NCI-H2196 (cell line): ENCODE data around the gene FAM151A.

Experiments
- DNase-seq: peaks from one replicate; lab custom pipeline; 2025; ENCODE audit not compliant: unreplicated experiment; lab: John Stamatoyannopoulos, UW

The FAM151A gene

DNA sequence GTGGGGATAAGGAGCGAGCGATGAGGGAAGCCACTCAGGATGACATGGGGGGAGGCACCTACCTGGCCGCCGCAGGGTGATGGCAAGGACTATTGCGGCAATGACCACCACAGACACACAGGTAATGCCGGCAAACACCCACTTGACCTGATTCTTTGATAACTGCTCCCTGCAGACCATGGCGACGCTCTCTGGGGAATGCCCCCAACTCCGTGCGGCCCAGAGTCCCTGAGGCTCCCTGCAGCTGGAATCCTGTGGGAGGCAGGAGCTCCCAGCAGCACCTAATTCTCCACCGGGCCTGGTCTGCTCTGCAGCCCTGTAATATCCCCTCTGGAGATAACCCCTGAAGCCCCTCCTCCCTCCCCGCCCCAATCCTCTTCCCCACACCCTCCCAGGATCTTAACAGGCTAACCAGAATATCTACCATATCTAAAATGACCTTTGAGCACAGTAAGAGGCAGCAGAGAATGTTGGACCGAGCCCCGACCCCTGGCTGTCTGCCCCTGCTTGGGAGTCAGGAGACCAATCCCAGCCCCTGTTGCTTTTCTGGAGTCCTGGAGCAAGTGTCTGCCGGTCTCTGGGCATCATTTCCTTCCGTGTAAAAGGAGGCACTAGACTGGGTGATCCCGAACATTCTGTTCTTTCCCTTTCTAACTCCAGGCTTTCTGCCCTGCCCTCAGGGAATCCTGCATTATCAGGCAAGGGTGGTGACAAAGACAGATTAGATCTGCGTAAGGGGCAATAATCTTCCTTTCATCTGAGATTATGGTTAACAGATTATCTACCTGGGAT, at the start of gene FAM151A:
Gene FAM151A, minus strand, starts transcription at position 310 of the 792 bp plus-strand sequence. Its CDS starts 130 bp downstream, at position 180.
- DNase-seq = no peak

DNA sequence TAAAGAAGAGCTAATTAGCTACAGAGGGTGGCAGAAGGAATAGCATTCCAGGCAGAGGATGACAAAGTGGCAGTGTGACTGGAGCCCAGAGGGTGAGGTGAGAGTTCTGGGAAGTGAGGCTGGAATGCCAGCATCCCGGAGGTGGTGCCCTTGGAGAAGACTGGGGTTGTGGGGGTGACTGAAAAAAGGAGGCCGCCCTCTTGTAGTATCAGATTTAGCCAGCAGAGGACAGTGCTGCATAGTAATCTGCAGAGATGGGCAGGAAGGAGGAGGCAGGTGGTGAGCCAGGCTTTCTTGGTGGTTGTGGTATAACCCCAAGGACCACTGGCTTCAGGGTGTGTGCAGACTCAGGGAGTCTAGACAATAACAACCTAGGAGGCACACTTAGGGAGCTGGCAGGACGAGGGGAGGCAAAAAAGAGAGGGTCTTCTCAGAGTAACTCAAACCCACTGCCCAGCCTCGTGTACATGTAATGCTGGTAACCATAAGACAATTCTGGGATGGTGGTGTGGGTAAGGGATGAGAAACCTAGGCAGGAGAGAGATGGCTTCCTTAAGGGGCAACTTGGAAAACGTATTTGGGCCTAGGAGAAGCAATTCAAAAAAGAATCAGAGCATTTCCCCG, 48.8 kb upstream of the FAM151A start:
- DNase-seq = peak; percentile 63

DNA sequence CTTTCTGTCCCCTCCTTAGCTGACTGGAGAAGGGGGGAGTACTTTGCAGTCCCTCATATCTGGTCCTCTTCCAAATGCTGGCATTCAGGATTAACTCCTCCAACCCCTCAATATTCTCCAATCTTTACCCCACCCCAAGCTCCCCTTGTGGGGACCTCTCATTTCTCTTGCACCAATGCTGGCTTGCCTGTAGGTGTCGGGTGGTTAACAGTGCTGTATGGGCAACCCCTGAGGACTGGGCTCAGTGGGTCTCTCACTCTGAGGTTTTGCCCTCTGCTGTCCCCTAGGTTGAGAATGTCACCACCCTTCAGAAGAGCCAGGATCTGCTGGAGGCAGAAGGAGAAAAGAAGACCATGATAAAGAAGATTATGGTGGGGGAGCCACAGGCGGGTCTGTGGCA, 45.2 kb upstream of the FAM151A start:
- no peak for DNase-seq

DNA sequence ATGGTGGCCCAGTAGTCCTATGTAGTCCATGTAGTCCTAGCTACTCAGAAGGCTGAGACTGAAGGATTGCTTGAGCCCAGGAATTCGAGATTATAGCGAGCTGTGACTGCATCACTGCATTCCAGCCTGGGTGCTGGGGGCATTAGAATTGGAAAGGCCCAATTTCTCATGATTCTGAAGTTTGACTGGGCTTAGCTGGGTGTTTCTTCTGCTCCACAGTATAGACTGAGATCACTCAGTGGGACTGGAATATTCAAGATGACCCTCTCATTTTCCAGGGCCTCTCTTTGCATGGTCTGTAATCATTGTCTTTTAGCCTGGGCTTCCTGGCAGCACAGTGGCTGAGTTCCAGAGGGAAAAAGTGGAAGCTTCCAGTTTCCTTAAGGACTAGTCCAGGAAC, 44.5 kb upstream of the FAM151A start:
- DNase-seq = no peak

DNA sequence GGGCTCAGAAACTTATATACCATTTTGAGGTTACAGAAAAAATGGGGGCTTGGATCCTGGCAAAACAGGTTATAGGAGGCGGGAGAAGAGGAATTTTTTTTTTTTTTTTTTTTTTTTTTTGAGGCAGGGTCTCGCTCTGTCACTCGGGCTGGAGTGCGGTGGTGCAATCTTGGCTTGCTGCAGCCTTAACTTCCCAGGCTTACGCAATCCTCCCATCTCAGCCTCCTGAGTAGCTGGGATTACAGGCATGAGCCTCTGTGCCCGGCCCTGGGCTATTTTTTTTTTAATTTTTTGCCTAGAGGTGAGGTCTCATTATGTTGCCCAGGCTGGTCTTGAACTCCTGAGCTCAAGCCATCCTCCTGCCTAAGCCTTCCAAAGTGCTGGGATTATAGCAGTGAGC, 43.0 kb upstream of the FAM151A start:
- DNase-seq = no peak

DNA sequence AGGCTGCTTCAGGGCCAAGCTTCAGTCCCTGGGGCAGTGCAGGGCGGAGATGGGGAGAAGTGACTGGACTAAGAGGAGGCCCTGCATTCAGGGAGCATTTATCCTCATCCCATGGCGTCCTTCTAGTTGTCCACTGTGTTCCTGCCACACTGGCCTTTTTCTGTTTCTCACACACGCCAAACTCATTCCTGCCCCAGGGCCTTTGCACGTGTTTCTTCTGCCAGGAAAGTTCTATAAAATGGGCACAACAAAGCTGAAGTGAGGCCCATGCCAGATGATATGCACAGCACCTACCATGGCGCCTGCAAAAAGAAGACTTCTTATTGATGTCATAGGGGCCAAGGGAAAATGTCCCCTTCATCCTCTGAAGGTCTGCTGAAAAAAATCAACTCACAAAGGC, 42.5 kb upstream of the FAM151A start:
- DNase-seq = no peak

DNA sequence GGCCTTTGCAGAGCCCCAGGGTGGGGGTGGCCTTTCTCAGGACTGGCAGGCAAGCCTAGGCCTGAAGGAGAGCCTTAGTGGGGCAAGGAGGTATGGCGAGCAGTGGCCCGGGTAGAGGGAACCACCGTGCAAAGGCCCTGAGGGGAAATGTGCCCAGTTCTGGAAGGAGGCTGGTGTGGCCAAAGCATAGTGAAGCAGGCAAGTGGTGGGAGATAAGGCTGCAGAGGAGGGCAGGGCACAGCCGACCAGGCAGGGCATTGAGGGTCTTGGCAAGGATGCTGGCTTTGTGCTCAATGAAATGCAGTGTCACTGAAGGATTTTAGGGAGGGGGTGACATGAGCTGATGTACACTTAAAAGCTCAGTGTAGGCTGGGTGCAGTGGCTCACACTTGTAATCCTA, 41.0 kb upstream of the FAM151A start:
- no peak for DNase-seq

DNA sequence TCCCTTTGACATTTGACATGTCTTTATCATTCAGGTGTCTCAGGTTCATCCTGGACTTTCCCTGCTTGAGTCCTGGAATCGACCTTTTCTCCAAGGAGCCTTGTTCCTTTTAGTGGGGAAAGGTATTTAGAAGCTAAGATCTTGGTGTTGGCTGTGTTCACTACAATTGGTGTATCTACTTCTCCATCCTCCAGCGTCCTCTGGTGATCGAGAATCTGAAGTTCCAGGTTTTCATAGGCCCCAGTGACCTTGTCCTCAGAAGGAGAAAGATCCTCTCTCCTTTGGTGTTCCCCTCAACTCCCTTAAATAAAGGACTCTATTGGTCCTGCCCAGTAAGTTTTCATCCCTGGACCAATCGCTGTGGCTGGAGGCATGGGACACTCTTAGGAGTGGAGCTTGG, 40.4 kb upstream of the FAM151A start:
- DNase-seq = no peak

DNA sequence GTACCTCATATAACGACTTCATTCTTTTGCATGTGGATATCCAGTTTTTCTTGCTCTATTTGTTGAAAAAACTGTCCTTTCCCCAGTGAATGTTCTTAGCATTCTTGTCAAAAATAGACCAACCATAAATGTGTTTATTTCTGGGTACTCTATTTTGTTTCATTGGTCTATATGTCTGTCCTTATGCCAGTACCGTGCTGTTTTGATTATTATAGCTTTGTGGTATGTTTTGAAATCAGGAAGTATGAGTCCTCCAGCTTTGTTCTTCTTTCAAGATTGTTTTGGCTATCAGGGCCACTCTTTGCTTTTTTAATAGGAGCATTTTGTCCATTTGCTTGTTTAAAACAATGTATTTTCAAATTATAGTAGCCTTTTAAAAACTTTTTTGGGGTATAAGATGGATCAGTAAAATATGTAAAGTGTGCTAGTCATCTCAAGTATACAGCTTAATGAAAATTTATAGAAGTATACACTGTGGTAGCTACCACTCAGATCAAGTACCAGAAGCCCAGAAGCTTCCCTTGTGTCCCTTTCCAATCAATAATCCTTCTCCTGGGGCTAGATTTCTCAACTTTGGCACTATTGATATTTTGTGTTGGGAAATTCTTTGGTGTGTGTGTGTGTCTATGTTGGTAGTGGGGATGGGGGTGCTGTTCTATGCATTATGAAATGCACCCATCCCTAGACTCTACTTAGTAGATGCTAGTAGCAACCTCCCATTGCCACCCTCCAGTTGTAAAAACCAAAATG, 35.0 kb upstream of the FAM151A start:
- DNase-seq = no peak

DNA sequence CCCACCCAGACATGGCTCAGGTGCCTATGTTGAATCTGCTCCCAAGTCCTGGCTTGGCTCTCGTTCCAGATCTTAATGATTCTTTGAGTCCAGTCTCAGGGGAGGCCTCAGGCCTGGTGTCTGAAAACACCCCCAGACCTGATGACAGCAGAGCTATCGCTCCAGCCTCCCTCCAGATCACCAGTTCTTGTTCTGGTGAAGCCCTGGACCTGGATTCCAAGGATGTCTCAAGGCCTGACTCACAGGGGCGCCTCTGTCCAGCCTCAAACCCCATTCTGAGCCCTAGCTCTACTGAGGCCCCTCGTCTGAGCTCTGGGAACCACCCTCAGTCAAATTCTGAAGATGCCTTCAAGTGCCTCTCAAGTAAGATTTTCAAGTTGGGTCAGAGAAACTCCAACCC, 29.7 kb upstream of the FAM151A start:
- no peak for DNase-seq

DNA sequence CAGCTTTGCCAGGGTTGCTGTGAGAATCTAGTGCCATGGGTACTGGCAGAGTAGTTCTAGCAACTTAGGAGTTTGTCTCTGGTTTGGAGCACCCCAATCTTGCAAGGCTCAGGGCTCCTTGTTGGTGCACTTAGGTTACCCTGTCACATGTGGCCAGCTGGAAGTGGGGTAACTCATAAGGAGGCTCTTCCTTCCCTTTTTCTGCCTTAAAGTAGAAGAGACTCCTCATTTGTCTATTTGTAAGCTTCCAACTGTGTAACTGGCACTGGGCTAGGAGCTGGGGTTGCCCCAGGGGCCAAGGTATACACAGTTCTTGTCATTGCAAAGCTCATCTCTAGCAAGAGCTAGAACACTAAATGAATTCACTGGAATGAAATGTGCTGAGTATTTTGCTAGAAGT, 28.8 kb upstream of the FAM151A start:
- DNase-seq = no peak

DNA sequence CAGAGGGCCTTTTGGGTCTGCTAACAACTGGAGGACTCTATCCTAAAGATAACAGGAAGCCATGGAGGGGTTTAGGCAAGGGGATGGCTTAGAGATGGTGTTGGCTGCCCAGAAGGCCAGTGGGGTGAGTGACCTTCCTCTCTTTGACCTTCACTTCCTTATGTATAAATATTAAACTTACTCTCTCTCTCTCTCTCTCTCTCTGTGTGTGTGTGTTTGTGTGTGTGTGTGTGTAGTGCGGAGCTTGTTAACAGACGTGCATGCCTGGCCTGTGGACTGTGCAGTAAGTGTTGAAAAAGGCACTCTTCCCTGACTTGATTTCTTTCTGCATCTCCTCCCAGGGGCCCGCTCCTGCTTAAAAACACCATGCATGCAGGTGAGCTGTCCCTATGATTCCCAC, 28.3 kb upstream of the FAM151A start:
- DNase-seq = no peak

DNA sequence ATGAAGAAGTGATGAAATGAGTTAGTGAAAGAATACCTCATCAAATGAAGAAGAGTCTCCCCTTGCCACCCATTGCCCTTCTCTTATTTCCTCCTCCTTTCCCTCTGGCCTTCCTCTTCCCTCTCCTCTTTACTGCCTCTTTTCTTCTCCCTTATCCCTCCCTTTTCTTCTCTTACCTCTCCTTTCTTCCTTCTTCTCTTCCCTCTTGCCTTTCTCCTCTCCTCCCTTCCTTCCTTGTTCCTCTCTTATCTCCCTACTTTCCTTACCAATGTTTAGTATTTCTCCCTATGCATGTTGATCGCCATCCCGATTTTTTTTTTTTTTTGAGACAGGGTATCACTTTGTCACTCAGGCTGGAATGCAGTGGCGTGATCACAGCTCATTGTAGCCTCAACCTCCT, 27.1 kb upstream of the FAM151A start:
- no peak for DNase-seq

DNA sequence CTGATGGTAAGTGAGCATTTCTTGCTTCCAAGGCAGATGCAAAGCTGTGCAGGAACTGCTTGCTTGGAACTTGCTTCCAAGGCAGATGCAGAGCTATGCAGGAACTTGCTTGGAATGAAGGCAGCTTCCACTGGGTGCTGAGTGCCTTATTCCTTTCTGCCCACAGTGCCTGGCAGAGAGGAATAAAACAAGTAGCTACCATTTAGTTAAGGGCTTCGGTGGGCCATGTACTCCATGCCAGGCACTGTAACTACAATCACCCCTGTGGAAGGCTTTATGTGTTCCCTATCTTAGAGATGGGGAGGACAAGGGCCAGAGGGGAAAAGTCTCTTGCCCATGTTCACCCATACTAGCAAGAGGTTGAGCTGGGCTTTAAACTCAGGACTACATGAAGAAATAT, 26.6 kb upstream of the FAM151A start:
- DNase-seq = no peak

DNA sequence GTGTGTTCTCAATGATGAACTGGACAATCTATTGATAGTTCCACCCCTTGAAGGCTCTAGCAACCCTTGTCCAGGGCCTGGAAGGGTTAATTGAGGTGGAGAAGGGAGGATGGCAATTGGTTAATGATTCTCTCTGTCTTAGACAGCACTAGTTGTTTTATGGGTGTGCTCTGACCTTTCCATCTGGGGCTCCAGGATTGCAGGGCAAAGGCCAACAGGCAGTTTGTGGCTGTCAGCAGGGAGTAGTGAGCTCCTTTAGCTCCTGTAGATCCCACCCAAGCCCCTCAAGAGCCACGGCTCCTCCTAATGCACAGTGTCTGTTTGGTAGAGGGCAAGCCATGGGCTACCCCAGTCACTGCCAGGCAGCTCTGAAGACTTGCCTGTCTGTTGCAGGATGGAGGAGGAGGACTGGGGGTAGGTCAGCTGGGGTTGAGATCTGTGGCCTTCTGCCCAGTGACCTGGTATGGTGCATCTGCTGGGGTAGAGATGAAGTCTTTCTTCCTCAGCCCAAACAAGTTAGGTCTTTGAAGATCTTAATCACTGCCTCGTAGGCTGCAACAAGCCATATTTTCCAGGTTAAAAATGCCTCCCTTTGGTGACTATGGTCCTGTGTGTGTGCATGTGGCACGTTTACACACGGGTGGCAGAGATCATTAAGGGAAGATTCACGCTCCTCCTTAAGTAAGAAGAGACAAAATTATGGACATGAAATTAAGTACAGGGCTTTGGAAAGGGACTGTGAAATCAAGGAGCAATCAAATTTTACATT, 26.0 kb upstream of the FAM151A start:
- DNase-seq = no peak

DNA sequence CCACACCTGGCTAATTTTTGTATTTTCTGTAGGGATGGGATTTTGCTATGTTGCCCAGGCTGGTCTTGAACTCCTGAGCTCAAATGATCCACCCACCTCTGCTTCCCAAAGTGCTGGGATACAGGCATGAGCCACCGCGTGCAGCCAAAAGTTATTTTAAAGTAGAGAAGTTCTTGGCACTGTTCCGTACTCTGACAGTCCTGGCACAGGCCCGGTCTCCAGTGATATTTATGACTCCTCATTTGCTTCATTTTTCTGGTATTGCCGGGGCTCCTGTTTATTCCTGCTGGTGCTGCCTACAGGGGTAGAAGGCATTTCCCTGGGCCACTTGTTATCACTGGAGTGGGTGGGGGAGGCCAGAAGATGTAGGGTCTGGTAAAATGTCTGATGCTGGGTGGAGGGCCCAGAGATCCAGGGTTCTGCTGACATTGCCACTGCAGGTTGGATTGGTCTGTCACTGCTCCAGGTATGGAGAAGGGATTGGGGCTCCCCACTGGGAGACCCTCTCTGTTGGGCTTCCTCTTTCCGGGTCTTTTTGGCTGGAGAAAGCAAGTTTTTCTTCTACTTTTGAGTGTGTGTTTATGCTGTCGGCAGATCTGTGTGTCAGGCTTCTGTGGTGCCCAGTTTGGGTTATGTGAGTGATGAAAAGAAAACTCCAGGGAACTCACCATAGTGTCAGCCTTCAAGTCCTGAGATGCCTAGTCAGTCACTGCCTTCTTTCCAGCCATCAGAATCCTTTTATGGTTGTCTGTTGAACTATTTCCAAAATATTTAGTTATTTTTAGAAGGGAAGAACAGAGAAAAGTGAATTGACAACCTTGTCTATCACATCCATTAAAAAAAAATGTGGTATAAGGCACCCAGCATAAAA, 22.7 kb upstream of the FAM151A start:
- no peak for DNase-seq

DNA sequence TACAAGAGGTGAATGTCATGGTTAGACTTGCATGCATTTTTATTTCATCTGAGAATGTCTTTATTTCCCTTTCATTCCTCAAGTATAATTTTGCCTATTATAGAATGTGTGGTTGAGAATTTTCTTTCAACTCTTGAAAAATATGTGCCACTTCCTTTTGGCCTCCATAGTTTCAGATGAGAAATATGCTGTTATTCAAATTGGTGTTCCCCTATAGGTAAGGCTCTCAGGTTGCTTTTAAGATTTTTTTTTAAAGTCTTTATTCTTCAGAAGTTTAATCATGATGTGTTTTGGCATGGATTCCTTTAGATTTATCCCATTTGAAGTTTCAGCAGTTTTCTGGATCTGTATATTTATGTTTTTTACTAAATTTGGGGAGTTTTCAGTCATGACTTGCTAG, 20.4 kb upstream of the FAM151A start:
- DNase-seq = no peak

DNA sequence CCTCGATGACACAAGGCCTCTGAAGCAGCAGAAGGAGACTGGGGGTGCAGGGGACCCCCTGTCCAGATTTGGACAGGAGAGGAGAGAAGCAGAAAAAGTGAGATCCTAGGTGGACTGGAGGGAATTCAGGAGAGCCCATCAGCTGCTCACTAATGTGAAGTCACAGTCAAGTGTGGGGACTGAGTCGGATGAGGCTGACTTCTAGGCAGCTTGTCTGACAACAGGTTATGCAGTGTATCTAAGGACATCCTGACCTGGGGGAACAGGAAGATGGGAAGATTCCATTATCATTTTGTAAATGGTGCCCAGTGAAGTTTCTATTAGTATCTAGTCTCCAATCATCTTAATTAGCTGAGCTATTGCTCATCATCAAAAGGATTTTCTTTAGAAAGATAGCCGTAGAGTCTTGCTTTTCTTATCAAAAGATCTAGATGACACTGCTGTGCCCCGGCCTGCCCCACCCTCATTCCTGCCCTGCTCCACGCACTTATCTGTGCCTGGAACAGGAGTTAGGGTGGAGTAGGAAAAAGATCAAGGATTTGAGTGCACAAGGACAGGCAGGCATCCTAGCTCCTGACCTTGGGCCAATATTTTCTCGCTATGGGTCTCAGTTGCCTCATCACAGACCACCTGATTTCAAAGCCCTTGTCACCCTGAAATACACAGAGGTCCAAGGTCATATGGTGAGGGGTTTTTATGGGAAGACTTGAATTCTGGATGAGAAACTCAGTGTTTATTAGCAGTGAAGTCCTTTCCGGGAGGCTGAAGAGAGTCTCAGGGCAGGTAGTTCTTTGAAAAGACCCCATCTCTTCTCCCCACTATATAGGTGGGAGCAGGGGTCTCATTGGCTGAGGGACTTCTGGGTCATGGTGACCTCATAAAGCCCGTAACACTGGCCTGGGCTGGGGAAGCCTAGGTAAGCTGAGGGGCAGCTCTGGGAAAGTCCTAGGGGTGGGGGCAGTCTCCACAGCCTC, 17.8 kb upstream of the FAM151A start, which contains the start of gene MROH7:
Gene MROH7, plus strand, starts transcription at position 924 of the 974 bp plus-strand sequence. CDS start 11,141 bp downstream, outside the sequence.
- no peak for DNase-seq

DNA sequence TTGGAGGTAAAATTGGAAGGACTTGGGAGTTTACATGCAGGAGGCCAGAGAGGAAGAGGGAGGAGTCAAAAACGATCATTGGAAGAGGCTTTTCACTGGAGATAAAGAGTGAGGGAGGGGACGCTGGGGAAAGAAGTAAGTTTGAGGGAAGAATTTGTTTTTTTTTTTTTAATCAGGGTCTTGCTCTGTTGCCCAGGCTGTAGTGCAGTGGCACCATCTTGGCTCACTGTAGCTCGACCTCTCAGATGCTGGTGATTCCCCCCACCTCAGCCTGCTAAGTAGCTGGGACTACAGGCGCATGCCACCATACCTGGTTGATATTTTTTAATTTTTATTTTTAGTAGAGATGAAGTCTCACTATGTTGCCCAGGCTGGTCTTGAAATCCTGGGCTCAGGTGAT, 17.0 kb upstream of the FAM151A start:
- no peak for DNase-seq
